Omental fat pad (tissue), 4 donors: Measurements from ENCODE around the gene ERC2. TPM values are rescaled to one million over a fixed set of nuclear protein-coding genes. Genes with fewer than 3 reads are reported as not detected.
A peak's percentile ranks its signal among the peaks of the same experiment; 100 is the strongest.

ENCODE experiments used
- ATAC-seq: fragments of 150-250 bp; one replicate; pipeline ENCODE4 v1.9.1; 2016; ENCODE audit warnings: mild to moderate bottlenecking, moderate library complexity; ENCODE audit not compliant: low FRiP score
- DNase-seq: peaks from one replicate; pipeline ENCODE4 v3.0.0-alpha.2; 2019; ENCODE audit warnings: low spot score
- total RNA-seq, 4 donors: library from RNA; depleted of rRNA; stranded (reverse); fragments of >200 nt; gene quantifications; one replicate each; pipeline ENCODE4 v1.1.0, GENCODE V29; 2016
- TF ChIP-seq, protein P1 (sequence below), 3 donors: fragments of 450-650 bp; IDR thresholded peaks; one replicate each; pipeline ENCODE4 v1.5.1; 2016 to 2017; ENCODE audit warnings: antibody characterized with exemption in 3 of 3, mild to moderate bottlenecking in 3 of 3, moderate library complexity in 2 of 3

ERC2 gene
- total RNA-seq, 4 donors from 2014 or later = 0.75 to 4.2 (median 2.3) TPM; not detected in 1

DNA sequence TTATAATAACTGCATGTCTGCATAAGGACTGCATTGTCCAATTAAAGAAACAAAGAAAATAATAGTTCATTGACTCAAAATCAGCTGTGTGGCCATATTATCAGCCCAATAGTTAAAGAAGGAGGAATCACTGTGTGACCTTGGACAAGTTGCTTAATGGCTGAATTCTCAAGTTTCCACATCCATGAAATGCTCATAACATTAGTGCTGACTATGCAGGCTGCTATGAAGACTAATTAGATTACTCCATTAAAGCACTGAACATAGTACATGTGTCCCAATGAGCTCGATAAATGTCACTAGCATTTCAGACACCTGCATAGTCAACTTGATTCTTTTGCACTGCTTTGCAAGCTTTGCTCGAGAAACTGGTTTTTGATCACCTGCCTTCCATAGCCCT lies 870.0 kb downstream of the ERC2 start:
- DNase-seq (no peak), ATAC-seq (no peak)
- TF ChIP-seq, protein P1, sequence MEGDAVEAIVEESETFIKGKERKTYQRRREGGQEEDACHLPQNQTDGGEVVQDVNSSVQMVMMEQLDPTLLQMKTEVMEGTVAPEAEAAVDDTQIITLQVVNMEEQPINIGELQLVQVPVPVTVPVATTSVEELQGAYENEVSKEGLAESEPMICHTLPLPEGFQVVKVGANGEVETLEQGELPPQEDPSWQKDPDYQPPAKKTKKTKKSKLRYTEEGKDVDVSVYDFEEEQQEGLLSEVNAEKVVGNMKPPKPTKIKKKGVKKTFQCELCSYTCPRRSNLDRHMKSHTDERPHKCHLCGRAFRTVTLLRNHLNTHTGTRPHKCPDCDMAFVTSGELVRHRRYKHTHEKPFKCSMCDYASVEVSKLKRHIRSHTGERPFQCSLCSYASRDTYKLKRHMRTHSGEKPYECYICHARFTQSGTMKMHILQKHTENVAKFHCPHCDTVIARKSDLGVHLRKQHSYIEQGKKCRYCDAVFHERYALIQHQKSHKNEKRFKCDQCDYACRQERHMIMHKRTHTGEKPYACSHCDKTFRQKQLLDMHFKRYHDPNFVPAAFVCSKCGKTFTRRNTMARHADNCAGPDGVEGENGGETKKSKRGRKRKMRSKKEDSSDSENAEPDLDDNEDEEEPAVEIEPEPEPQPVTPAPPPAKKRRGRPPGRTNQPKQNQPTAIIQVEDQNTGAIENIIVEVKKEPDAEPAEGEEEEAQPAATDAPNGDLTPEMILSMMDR (IDR thresholded peaks at IDR 0.05) = no peak

GRCh38 chr3:55597641-55598040 lies 870.6 kb downstream of the ERC2 start:
- no peak for ATAC-seq
- TF ChIP-seq, protein P1 (IDR thresholded peaks at IDR 0.05) = no peak
- DNase-seq = no peak

GRCh38 chr3:55596212-55596611 lies 872.1 kb downstream of the ERC2 start:
- DNase-seq (no peak), ATAC-seq (no peak)
- TF ChIP-seq, protein P1 (IDR thresholded peaks at IDR 0.05) = no peak

DNA sequence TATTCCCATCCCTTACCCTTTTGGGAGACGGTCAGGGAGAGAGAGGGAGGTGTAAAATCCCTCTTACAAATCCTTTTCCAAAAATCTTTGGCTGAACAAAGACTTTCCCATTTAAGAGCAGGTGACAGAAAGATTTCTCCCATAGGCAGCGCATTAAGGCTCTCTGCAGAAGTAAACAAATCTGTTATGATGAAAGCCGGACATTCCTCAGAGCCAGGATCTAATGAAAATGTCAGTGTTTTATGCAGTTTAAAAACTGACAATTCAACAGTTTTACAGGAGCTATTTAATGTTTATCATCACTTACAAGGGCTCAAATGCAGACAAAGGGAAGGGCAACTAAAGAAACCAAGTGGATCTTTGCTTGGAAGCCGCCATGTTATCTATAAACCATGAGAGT lies 872.8 kb downstream of the ERC2 start:
- DNase-seq (no peak), ATAC-seq (no peak)
- TF ChIP-seq, protein P1 (IDR thresholded peaks at IDR 0.05) = no peak

GRCh38 chr3:55592572-55592971 lies 875.7 kb downstream of the ERC2 start:
- DNase-seq (no peak), ATAC-seq (no peak)
- TF ChIP-seq, protein P1 (IDR thresholded peaks at IDR 0.05) = no peak

GRCh38 chr3:55591888-55592287 lies 876.4 kb downstream of the ERC2 start:
- peak; percentile 55 for ATAC-seq
- DNase-seq = no peak

DNA sequence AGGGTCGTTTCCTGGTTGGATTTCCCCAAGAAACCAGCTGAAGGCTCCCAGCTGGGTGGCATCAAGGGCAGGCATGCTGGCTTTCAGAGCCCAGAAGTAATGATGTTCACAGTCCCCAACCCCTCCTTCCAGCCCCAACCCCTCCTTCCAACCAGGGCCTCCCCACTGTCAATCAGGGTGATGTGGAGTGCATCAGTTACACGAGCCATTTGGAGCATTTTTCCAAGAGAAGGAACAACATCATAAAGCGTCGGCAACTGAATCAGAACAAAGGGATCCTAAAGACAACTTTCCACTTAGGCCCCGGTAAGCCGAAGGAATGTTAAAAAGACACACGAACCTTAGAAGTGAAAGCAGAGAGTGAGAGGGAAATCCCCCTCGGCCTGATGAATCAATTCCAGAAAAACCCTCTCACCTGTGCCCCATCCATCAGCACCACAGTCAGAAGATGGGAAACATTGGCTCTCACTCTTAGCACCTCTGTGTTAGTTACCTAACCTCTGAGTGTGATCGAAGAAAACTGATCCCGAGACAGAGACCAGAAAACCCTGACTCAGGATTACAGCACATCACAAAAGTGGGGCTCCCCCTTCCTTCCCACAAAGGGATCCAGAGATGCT lies 880.0 kb downstream of the ERC2 start:
- TF ChIP-seq, protein P1 (IDR thresholded peaks at IDR 0.05) = no peak
- DNase-seq = no peak
- no peak for ATAC-seq

More at GRCh38 chr3:55591888-55592287, 876.4 kb downstream of the ERC2 start:
- TF ChIP-seq, protein P1 (IDR thresholded peaks at IDR 0.05) = no peak
